HG02571 (cell line): Measurements from ENCODE around the gene TRAPPC12.
"Not testable (repeated sequence)": the region's sequence is repeated elsewhere in the genome, so short reads cannot be mapped to it uniquely, and the experiment has no call there.

Experiments used
- ATAC-seq: cut with Tn5 transposase; IDR thresholded peaks from one replicate; pipeline ENCODE4 v1.9.1; 2021; ENCODE audit warnings: mild to moderate bottlenecking, moderate library complexity; ENCODE audit not compliant: unreplicated experiment

Gene TRAPPC12

GRCh38 chr2:3430740-3431490 lies 51.4 kb downstream of the TRAPPC12 start:
- no peak for ATAC-seq

- ATAC-seq = no peak
Observed at GRCh38 chr2:3432067-3432466, 52.6 kb downstream of the TRAPPC12 start.

GRCh38 chr2:3432693-3433338 lies 53.3 kb downstream of the TRAPPC12 start:
- no peak for ATAC-seq

GRCh38 chr2:3433339-3433699 lies 53.8 kb downstream of the TRAPPC12 start:
- no peak for ATAC-seq

- no peak for ATAC-seq
Observed at GRCh38 chr2:3433776-3434400, 54.4 kb downstream of the TRAPPC12 start.

GRCh38 chr2:3434654-3435053 lies 55.2 kb downstream of the TRAPPC12 start:
- no peak for ATAC-seq

- no peak for ATAC-seq
Observed at GRCh38 chr2:3435445-3435844, 56.0 kb downstream of the TRAPPC12 start.

- ATAC-seq = no peak
Observed at GRCh38 chr2:3440477-3440876, 61.0 kb downstream of the TRAPPC12 start.

GRCh38 chr2:3441465-3441864 lies 62.0 kb downstream of the TRAPPC12 start:
- no peak for ATAC-seq

- no peak for ATAC-seq
Observed at GRCh38 chr2:3442185-3442584, 62.7 kb downstream of the TRAPPC12 start.

- no peak for ATAC-seq
Observed at GRCh38 chr2:3443083-3443482, 63.6 kb downstream of the TRAPPC12 start.

- no peak for ATAC-seq
Observed at GRCh38 chr2:3443506-3444084, 64.1 kb downstream of the TRAPPC12 start.

- ATAC-seq = no peak
Observed at GRCh38 chr2:3445891-3446290, 66.4 kb downstream of the TRAPPC12 start.

- ATAC-seq = no peak
Observed at GRCh38 chr2:3446381-3446780, 66.9 kb downstream of the TRAPPC12 start.

- not testable (repeated sequence) for ATAC-seq
Observed at GRCh38 chr2:3447186-3447585, 67.7 kb downstream of the TRAPPC12 start.

- ATAC-seq = no peak
Observed at GRCh38 chr2:3447789-3448317, 68.4 kb downstream of the TRAPPC12 start.

- ATAC-seq = not testable (repeated sequence)
Observed at GRCh38 chr2:3448441-3448911, 69.0 kb downstream of the TRAPPC12 start.

- no peak for ATAC-seq
Observed at GRCh38 chr2:3449086-3449485, 69.6 kb downstream of the TRAPPC12 start.

GRCh38 chr2:3449936-3450335 lies 70.4 kb downstream of the TRAPPC12 start:
- no peak for ATAC-seq

GRCh38 chr2:3450385-3451010 lies 71.0 kb downstream of the TRAPPC12 start:
- ATAC-seq = no peak

- no peak for ATAC-seq
Observed at GRCh38 chr2:3451169-3451568, 71.7 kb downstream of the TRAPPC12 start.
